ENCODE measurements around the gene SHMT1.
"Not testable (repeated sequence)": the region's sequence is repeated elsewhere in the genome, so short reads cannot be mapped to it uniquely, and the experiment has no call there.

Gene SHMT1

GRCh38 chr17:18363101-18364049 is at the start of gene SHMT1:
Gene SHMT1, minus strand, starts transcription at chr17:18363550. Its CDS starts 7,569 bp downstream, at chr17:18355981.
- DNase-seq, result peak; percentile 68

GRCh38 chr17:18412001-18412538 is 48.7 kb upstream of the SHMT1 start:
- DNase-seq, result not testable (repeated sequence)

DNA sequence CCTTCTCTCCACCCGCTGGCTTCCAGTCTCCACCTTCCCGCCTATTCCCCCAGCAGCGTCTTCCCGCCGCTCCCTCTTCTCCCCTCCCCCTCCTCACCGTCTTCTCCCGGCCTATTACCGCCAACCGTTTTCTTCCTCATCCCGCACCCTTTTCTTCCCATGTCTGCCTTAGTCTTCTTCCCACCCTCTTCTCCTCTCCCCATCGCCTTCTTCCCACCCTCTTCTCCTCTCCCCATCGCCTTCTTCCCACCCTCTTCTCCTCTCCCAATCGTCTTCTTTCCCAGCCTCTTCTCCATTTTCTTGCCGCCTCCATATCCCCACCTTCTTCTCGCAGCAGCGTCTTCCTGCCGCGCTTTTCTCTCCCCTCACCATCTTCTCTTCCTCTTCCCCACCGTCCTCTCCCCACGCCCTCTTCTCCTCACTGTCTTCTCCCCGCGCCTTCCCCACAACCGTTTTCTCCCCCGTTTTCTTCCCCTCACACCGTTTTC is 48.1 kb upstream of the SHMT1 start:
- DNase-seq, result not testable (repeated sequence)

- not testable (repeated sequence) for DNase-seq
Observed at GRCh38 chr17:18410736-18411135, 47.4 kb upstream of the SHMT1 start.

- DNase-seq, result not testable (repeated sequence)
Observed at GRCh38 chr17:18409321-18409720, 46.0 kb upstream of the SHMT1 start.

DNA sequence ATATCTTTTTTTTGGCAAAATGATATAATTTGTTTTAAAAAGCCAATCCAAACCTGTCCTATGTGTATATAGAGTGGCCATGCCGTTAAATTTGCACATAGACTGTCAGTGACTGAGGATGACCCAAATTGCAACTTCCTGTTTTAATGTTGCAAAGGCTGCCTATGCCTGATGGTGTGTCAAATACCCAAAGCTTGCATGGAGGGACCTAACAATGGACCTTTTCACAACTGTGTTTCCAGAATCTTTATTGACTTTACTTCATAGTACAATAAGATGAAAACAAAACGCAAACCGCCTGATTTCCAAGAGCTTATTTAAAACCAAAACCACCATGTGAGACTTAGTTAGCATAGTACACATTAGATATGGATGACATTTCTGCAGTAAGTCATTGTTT is 45.6 kb upstream of the SHMT1 start:
- DNase-seq, result not testable (repeated sequence)

- DNase-seq, result not testable (repeated sequence)
Observed at GRCh38 chr17:18403604-18404003, 40.3 kb upstream of the SHMT1 start.

- not testable (repeated sequence) for DNase-seq
Observed at GRCh38 chr17:18403166-18403565, 39.8 kb upstream of the SHMT1 start.

- DNase-seq, result not testable (repeated sequence)
Observed at GRCh38 chr17:18401872-18402590, 38.7 kb upstream of the SHMT1 start.

DNA sequence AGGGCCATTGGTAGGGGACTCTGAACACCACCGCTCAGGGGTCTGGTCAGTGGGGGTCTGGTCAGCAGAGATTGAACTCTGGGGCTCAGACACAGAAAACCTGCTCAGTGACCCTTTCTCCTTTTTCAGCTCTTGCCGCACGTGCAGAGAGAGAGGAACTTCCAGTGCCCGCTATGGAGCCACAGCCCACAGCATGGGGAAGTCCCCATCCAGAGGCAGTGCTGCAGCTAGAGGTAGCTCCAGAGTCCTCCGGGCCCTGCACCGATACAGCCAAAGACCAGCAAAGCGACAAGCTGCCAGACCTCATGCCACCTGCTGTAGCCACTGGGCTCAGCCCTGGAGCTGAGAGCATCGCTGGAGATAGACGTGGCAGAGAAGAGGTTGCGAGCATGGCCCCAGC is 25.4 kb upstream of the SHMT1 start:
- not testable (repeated sequence) for DNase-seq

GRCh38 chr17:18388266-18388665 is 24.9 kb upstream of the SHMT1 start:
- DNase-seq, result not testable (repeated sequence)

GRCh38 chr17:18387583-18387982 is 24.2 kb upstream of the SHMT1 start:
- DNase-seq, result not testable (repeated sequence)

GRCh38 chr17:18384271-18384670 is 20.9 kb upstream of the SHMT1 start:
- DNase-seq, result not testable (repeated sequence)

- not testable (repeated sequence) for DNase-seq
Observed at GRCh38 chr17:18383079-18383481, 19.7 kb upstream of the SHMT1 start.

- DNase-seq, result no peak
Observed at GRCh38 chr17:18382441-18383078, 19.2 kb upstream of the SHMT1 start.

DNA sequence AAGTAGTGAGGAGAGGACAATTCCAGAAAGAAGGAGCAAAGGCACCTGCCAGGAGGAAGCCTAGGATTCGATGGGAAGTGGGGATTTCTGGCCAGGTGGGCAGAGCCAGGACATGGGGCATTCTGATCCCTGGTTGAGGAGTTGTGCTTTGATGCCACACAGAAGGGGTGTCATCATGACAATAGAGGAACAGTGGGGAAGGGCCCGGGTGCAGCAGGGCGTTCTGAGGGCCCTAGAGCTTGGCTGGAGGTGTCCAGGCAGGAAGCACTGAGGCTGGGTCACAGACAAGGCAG is 18.5 kb upstream of the SHMT1 start:
- no peak for DNase-seq

DNA sequence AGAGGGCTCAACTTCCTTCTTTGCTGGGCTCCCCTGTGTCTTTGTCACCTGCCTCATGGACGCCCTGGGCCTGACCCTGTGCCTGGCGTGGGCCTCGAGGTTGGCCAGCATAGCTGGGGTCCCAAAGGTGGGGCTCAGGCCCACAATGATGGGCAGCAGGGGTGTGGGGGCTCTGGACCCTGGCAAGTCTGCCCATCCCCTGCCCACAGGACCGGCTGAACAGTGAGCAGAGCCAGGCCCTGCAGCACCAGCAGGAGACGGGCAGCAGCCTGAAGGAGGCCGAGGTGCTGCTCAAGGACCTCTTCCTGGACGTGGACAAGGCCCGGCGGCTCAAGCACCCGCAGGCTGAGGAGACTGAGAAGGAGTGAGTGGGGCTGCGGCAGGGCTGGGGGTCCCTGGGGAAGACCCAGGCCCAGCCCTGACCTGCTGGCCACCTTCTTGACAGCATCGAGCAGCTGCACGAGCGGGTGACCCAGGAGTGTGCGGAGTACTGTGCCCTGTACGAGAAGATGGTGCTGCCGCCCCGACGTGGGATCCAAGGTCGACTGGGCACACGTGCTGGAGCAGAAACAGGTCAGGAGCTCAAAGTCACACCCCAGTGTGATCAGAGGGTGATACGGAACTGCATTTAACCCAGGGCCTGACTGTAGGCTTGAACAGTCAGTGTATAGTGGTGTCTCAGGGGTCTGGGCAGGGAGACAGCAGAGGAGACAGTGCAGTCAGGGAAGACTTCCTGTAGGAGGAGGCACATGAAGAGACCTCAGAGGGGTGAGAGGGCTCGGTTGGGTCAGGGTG is 18.0 kb upstream of the SHMT1 start:
- DNase-seq, result no peak

GRCh38 chr17:18380471-18381157 is 17.3 kb upstream of the SHMT1 start:
- DNase-seq, result no peak

DNA sequence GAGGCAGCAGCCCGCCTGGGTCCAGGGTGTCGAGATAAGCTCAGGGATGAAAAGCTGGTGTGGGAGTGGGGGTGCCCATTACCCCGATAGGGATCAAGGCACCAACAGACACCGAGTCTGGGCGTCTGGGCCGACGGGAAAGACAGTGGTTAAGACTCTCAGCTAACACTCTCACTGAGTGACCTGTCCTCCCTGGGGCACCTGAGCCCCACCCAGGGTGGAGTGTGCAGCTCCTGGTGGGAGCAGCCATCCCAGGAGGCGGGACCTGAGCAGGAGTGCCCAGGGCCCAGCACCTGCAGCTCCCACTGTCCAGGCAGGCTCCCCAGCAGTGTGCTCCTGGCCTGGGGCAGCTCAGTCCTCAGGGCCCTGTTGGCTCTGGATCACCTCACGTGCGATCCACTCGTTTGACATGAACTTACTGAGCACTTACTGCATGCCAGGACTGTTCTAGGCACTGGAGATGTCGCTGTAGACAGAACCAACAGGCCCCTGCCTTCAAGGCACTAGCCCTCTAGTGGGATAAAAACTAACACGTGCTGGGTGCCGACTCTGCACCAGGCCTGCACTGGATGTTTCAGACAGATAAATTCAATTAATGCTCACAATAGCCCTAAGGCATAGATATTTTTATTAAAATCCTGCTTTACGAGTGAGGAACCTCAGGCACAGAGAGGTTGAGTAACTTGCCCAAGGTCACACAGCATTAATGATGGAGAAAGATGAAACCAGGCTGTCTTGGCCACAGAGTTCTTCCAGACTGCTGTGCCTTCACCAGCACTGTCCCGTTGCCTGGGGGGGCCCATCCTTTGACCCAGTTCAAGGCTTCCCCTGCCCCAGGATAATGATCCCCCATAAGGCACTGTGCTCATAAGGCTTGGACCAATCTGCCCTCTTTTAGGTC is 16.1 kb upstream of the SHMT1 start:
- no peak for DNase-seq

DNA sequence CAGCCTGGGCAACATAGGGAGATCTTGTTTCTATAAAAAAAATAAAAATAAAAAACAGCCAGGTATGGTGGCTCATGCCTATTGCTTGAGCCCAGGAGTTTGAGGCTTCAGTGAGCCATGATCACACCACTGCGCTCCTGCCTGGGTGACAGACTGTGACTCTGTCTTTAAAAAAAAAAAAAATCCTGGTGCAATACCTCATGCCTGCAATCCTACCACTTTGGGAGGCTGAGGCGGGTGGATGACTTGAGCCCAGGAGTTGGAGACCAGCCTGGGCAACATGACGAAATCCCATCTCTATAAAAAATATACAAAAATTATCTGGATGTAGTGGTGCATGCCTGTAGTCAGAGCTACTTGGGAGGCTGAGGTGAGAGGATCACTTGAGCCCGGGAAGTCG is 15.3 kb upstream of the SHMT1 start:
- not testable (repeated sequence) for DNase-seq

DNA sequence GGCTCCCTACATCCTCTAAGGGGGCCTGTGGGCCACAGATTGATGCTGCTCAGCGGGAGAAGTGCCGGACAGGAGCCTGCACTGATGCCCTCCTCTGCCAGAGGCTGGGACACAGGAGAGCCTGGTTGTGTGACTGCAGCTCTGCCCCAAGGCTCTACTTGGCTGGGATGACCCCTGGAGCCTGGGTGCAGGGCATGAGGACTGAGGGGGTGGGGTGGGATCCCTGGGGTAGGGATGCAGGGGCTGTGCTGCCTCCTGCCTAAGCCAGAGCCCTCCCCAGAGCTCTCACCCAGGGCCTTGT is 14.8 kb upstream of the SHMT1 start:
- DNase-seq, result no peak
